ENCODE results near the gene ST6GALNAC6. TPM values are rescaled to one million over a fixed set of nuclear protein-coding genes. Genes with fewer than 3 reads are reported as not detected.

Gene ST6GALNAC6
- total and polyA plus RNA-seq, 2 of the 8 experiments (the other 6 are each of a cell fraction or from before 2014, with no cell fraction given) = 43.7 to 64.4 TPM

DNA sequence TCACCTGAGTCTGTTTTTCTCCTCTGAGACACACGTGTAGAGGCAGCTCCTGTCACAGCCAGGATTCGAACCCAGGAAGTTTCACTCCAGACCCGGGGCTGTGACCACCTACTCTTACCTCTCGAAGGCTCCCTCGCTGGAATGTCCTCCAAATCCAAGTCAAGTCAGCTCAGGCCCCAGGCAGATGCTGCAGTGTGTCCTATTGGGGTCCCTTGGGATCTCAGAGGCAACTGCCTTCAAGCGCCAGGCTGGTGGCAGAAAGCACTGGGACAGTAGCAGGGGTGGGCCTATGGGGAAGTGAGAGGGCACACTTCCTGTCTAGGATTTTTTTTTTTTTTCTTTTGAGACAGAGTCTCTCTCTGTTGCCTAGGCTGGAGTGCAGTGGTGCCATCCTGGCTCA lies 18.2 kb upstream of the ST6GALNAC6 start:
- no peaks in the 10 kb centered on the region for H3K79me2 ChIP-seq (ENCODE audit: control insufficient read depth in 1 of 2, insufficient read depth in 2 of 2, low read length in 2 of 2)
- H3K9me3 ChIP-seq (ENCODE audit: insufficient read depth in 2 of 2, low read depth in 1 of 2, low read length in 1 of 2) = no peaks in the 10 kb centered on the region
- no peak overlapping the region for H2BK20ac ChIP-seq (ENCODE audit: low read length)
- H3K27me3 ChIP-seq (replicated peaks in 1 of 4; ENCODE audit: control insufficient read depth in 3 of 4, extremely low read depth in 1 of 4, insufficient read depth in 3 of 4, low read length in 3 of 4) = peaks cover 0 to 14% (median 10%) of the 10 kb centered on the region in 4 experiments; a peak in 5 of 7 replicates
- H3K9ac ChIP-seq (replicated peaks in 1 of 4; ENCODE audit: extremely low read depth in 1 of 4, low read depth in 3 of 4, low read length in 3 of 4) = no peak overlapping the region
- no peak overlapping the region for H3K18ac ChIP-seq (ENCODE audit: extremely low read depth, low read length)
- DNase-seq (ENCODE audit: low read depth in 1 of 2, low spot score in 2 of 2) = no peak
- H3K79me1 ChIP-seq (ENCODE audit: low read depth, low read length) = no peaks in the 10 kb centered on the region
- peak overlapping the region in 1 of 2 experiments; percentile 92; a peak in 1 of 4 replicates for H3K4me2 ChIP-seq (ENCODE audit: insufficient read depth in 1 of 2, low read depth in 2 of 2, low read length in 2 of 2)
- no peak for FAIRE-seq
- ChIA-PET CTCF (ENCODE audit: partially characterized antibody) (interaction anchor here (0.6 to 6.7 kb wide), 15 partner anchors 9 to 182 kb away, joined by 3 to 114 read pairs (median 4); partner anchors contain the start of genes ST6GALNAC6 and TOR2A), POLR2A (ENCODE audit: partially characterized antibody) (interaction anchor here (0.8 to 3.7 kb wide), 6 partner anchors 10 to 44 kb away, joined by 3 to 16 read pairs (median 5); partner anchors contain the start of gene ST6GALNAC6)
- H2BK5ac ChIP-seq (ENCODE audit: low read depth, low read length) = 0 out of 2 replicates have a peak overlapping the region, but pooled peaks have one; percentile 15
- H2BK120ac ChIP-seq (replicated peaks; ENCODE audit: low read depth, low read length) = no peak overlapping the region
- no peak overlapping the region for H3K56ac ChIP-seq (replicated peaks; ENCODE audit: insufficient read length, low read depth, low read length)
- H4K91ac ChIP-seq (replicated peaks; ENCODE audit: insufficient read length, low read length) = no peak overlapping the region
- 89% methylated on average over 6 of the region's 6 CpGs; no CpG with 5 or more reads in 1 of the 2 experiments for WGBS, 2 experiments (ENCODE audit: extremely low coverage in 1 of 2, insufficient coverage in 1 of 2, insufficient read length in 1 of 2, insufficient replicate concordance in 2 of 2, low coverage in 1 of 2, low lambda C conversion rate in 2 of 2, missing lambda C conversion rate in 1 of 2)
- H3K23me2 ChIP-seq (ENCODE audit: low read depth, low read length) = peaks cover 5% of the 10 kb centered on the region
- no peak overlapping the region for H4K8ac ChIP-seq (ENCODE audit: extremely low read depth, insufficient read depth, low read length)
- no peak overlapping the region for H2AFZ ChIP-seq (ENCODE audit: low read length)
- H3K4ac ChIP-seq (replicated peaks; ENCODE audit: insufficient read length, low read depth, low read length) = no peak overlapping the region
- H2AK5ac ChIP-seq (ENCODE audit: low read depth, low read length) = no peak overlapping the region
- peak overlapping the region in 1 of 4 experiments; percentile 27; a peak in 1 of 8 replicates for H3K4me3 ChIP-seq (ENCODE audit: extremely low read depth in 1 of 4, insufficient read depth in 2 of 4, low read depth in 3 of 4, low read length in 4 of 4)
- no peak overlapping the region for H3K23ac ChIP-seq (ENCODE audit: insufficient read length)
- H3K14ac ChIP-seq (ENCODE audit: insufficient read length) = no peak overlapping the region
- H3K4me1 ChIP-seq (replicated peaks in 1 of 4; ENCODE audit: control insufficient read depth in 3 of 4, insufficient read depth in 4 of 4, low read length in 3 of 4) = peaks cover 4 to 8% (median 7%) of the 10 kb centered on the region in 4 experiments
- no peak overlapping the region for H4K5ac ChIP-seq (ENCODE audit: insufficient read length, low read depth, low read length)
- no peak overlapping the region for H2BK12ac ChIP-seq (ENCODE audit: low read depth, low read length)
- H2BK15ac ChIP-seq (ENCODE audit: low read length) = no peak overlapping the region
- peaks cover 0 to 3% of the 10 kb centered on the region in 2 experiments for H4K20me1 ChIP-seq (replicated peaks in 1 of 2; ENCODE audit: control insufficient read depth in 1 of 2, insufficient read depth in 2 of 2, low read length in 2 of 2)
- no peak overlapping the region for H3K27ac ChIP-seq (ENCODE audit: low read depth, low read length)
- H3K36me3 ChIP-seq (ENCODE audit: control insufficient read depth in 2 of 4, insufficient read depth in 4 of 4, low read length in 3 of 4) = no peaks in the 10 kb centered on the region
- no peak for TF ChIP-seq BCL11A (IDR thresholded peaks at IDR 0.05; ENCODE audit: low read depth in 2 of 2, low read length in 2 of 2)
- no peak for TF ChIP-seq POU5F1 (IDR thresholded peaks at IDR 0.05; ENCODE audit: low read depth, low read length)
- TF ChIP-seq SUZ12 (IDR thresholded peaks at IDR 0.05; ENCODE audit: low read length) = no peak
- TF ChIP-seq GTF2F1 (IDR thresholded peaks at IDR 0.05; ENCODE audit: borderline replicate concordance, low read depth, low read length) = no peak
- TF ChIP-seq SP2 (IDR thresholded peaks at IDR 0.05; ENCODE audit: low read length) = no peak
- no peak for TF ChIP-seq CHD2 (IDR thresholded peaks at IDR 0.05; ENCODE audit: low read length)
- TF ChIP-seq POLR2AphosphoS5 (IDR thresholded peaks at IDR 0.05; ENCODE audit: low read depth, low read length) = no peak
- no peak for TF ChIP-seq KDM4A (IDR thresholded peaks at IDR 0.05; ENCODE audit: low read depth, low read length, severe bottlenecking)
- no peak for TF ChIP-seq JUN (IDR thresholded peaks at IDR 0.05; ENCODE audit: low read depth, low read length)
- TF ChIP-seq SIX5 (IDR thresholded peaks at IDR 0.05; ENCODE audit: low read depth, low read length) = no peak
- no peak for TF ChIP-seq BACH1 (IDR thresholded peaks at IDR 0.05; ENCODE audit: low read length)
- TF ChIP-seq MAX (IDR thresholded peaks at IDR 0.05) = no peak
- no peak for TF ChIP-seq NRF1 (IDR thresholded peaks at IDR 0.05; ENCODE audit: low read depth, low read length)
- no peak for TF ChIP-seq SP1 (IDR thresholded peaks at IDR 0.05; ENCODE audit: low read depth, low read length)
